ENCODE results near the gene RPL19.

The RPL19 gene

GRCh38 chr17:39231091-39231561 is 31.0 kb downstream of the RPL19 start:
- Histone ChIP-seq H3K9me3 (ENCODE audit: control insufficient read depth, low read length) (no peaks in the 10 kb centered on the region), H3K79me2 (no peaks in the 10 kb centered on the region), H3K9ac (no peak overlapping the region), H3K4me3 (ENCODE audit: low read depth, low read length) (no peak overlapping the region), H3K4me1 (peaks cover 1% of the 10 kb centered on the region), H2AFZ (no peak overlapping the region), H3K27ac (no peak overlapping the region), H3K36me3 (ENCODE audit: control insufficient read depth, insufficient read depth, low read length) (no peaks in the 10 kb centered on the region), H3K27me3 (ENCODE audit: control insufficient read depth, insufficient read depth, low read length) (no peaks in the 10 kb centered on the region), H3K4me2 (ENCODE audit: low read length) (no peak overlapping the region)
- TF ChIP-seq CTCF (IDR thresholded peaks at IDR 0.05) = no peak

GRCh38 chr17:39231591-39232551 is 31.8 kb downstream of the RPL19 start:
- H3K9me3 ChIP-seq (ENCODE audit: control insufficient read depth, low read length) = no peaks in the 10 kb centered on the region
- H3K36me3 ChIP-seq (ENCODE audit: control insufficient read depth, insufficient read depth, low read length) = no peaks in the 10 kb centered on the region
- no peak overlapping the region for H3K9ac ChIP-seq
- no peaks in the 10 kb centered on the region for H3K4me1 ChIP-seq
- peak; percentile 66 for TF ChIP-seq CTCF (IDR thresholded peaks at IDR 0.05)
- peak overlapping the region; percentile 16 for H2AFZ ChIP-seq
- H3K4me2 ChIP-seq (ENCODE audit: low read length) = no peak overlapping the region
- no peak overlapping the region for H3K4me3 ChIP-seq (ENCODE audit: low read depth, low read length)
- no peak overlapping the region for H3K27ac ChIP-seq
- H3K79me2 ChIP-seq = no peaks in the 10 kb centered on the region
- no peaks in the 10 kb centered on the region for H3K27me3 ChIP-seq (ENCODE audit: control insufficient read depth, insufficient read depth, low read length)

GRCh38 chr17:39235555-39236449 is 35.7 kb downstream of the RPL19 start:
- peak; percentile 14 for TF ChIP-seq CTCF (IDR thresholded peaks at IDR 0.05)
- no peak overlapping the region for H2AFZ ChIP-seq
- H3K27ac ChIP-seq = no peak overlapping the region
- H3K36me3 ChIP-seq (ENCODE audit: control insufficient read depth, insufficient read depth, low read length) = no peaks in the 10 kb centered on the region
- H3K27me3 ChIP-seq (ENCODE audit: control insufficient read depth, insufficient read depth, low read length) = no peaks in the 10 kb centered on the region
- H3K4me2 ChIP-seq (ENCODE audit: low read length) = no peak overlapping the region
- H3K9ac ChIP-seq = no peak overlapping the region
- no peaks in the 10 kb centered on the region for H3K4me1 ChIP-seq
- H3K9me3 ChIP-seq (ENCODE audit: control insufficient read depth, low read length) = no peaks in the 10 kb centered on the region
- no peaks in the 10 kb centered on the region for H3K79me2 ChIP-seq
- H3K4me3 ChIP-seq (ENCODE audit: low read depth, low read length) = no peak overlapping the region

GRCh38 chr17:39236450-39236927 is 36.4 kb downstream of the RPL19 start:
- Histone ChIP-seq H3K9me3 (ENCODE audit: control insufficient read depth, low read length) (no peaks in the 10 kb centered on the region), H3K27me3 (ENCODE audit: control insufficient read depth, insufficient read depth, low read length) (no peaks in the 10 kb centered on the region), H2AFZ (no peak overlapping the region), H3K27ac (no peak overlapping the region), H3K9ac (no peak overlapping the region), H3K4me1 (no peaks in the 10 kb centered on the region), H3K79me2 (no peaks in the 10 kb centered on the region), H3K36me3 (ENCODE audit: control insufficient read depth, insufficient read depth, low read length) (no peaks in the 10 kb centered on the region), H3K4me2 (ENCODE audit: low read length) (no peak overlapping the region), H3K4me3 (ENCODE audit: low read depth, low read length) (no peak overlapping the region)
- TF ChIP-seq CTCF (IDR thresholded peaks at IDR 0.05) = no peak
